Activated T-helper 2 cell treated with anti-CD3 and anti-CD28 coated beads, Interferon-gamma antibody, Interleukin-2, Interleukin-4, amounts not matched to agents 10 μg/mL and 5 μg/mL and 100 μg/mL, durations not matched to agents 14 hours and 24 hours and 36 hours (primary cell): Measurements from ENCODE around the gene RLN2. TPM values are rescaled to one million over a fixed set of nuclear protein-coding genes. Genes with fewer than 3 reads are reported as not detected.

Source experiments
- total RNA-seq: library from RNA; stranded (reverse); gene quantifications from 2 replicates; pipeline ENCODE4 v1.2.3, GENCODE V29; 2022

Gene RLN2
- total RNA-seq, 1 donor from 2014 or later = 1.7 TPM

Other genes starting within 250 kb of the RLN2 start
- not detected in 2 replicates for gene INSL6, start 119.1 kb downstream of the RLN2 start, total RNA-seq
- not detected in 2 replicates for gene INSL4, start 73.3 kb downstream of the RLN2 start, total RNA-seq
- gene RLN1, start 35.2 kb upstream of the RLN2 start, total RNA-seq = 0.60 and 0.87 TPM in 2 replicates
- gene PLGRKT, start 133.2 kb upstream of the RLN2 start, total RNA-seq = 39.3 and 42.3 TPM in 2 replicates
- 36.7 and 40.5 TPM in 2 replicates for gene CD274, start 145.8 kb upstream of the RLN2 start, total RNA-seq
- 1.7 and 2.0 TPM in 2 replicates for gene PDCD1LG2, start 205.8 kb upstream of the RLN2 start, total RNA-seq